Liver (tissue), 9 donors: ENCODE results near the gene HS6ST3. TPM values are rescaled to one million over a fixed set of nuclear protein-coding genes. Genes with fewer than 3 reads are reported as not detected.

Source experiments
- DNase-seq: peaks from one replicate; pipeline ENCODE4 v3.0.0-alpha.2; 2017; ENCODE audit warnings: low spot score
- H3K27ac ChIP-seq, 2 donors: one replicate each; pipeline ENCODE4 v1.7.0; 2013; ENCODE audit warnings: inconsistent platforms in 2 of 2, low read length in 2 of 2, control low read depth in 1 of 2, low read depth in 1 of 2, mild to moderate bottlenecking in 1 of 2
- H3K27me3 ChIP-seq, 4 donors: one replicate each; pipeline versions ENCODE4 v1.6.1 to v1.7.0; 2013; ENCODE audit warnings: low read length in 3 of 4, inconsistent platforms in 1 of 4, mild to moderate bottlenecking in 1 of 4, moderate library complexity in 1 of 4; ENCODE audit not compliant: control insufficient read depth in 4 of 4, insufficient read depth in 4 of 4
- H3K36me3 ChIP-seq, 4 donors: one replicate each; pipeline versions ENCODE4 v1.6.1 to v1.7.0; 2013; ENCODE audit warnings: low read length in 3 of 4, mild to moderate bottlenecking in 3 of 4, low read depth in 1 of 4, moderate library complexity in 1 of 4; ENCODE audit not compliant: control insufficient read depth in 4 of 4, insufficient read depth in 3 of 4
- H3K4me1 ChIP-seq, 4 donors: one replicate each; pipeline versions ENCODE4 v1.6.1 to v1.7.0; 2013; ENCODE audit warnings: low read length in 3 of 4, mild to moderate bottlenecking in 3 of 4, moderate library complexity in 1 of 4; ENCODE audit not compliant: control insufficient read depth in 4 of 4, insufficient read depth in 4 of 4
- H3K4me3 ChIP-seq, 3 donors: one replicate each; pipeline versions ENCODE4 v1.6.1 to v1.7.0; 2013; ENCODE audit warnings: low read length in 3 of 3, control low read depth in 1 of 3, low read depth in 1 of 3, mild to moderate bottlenecking in 1 of 3
- H3K9ac ChIP-seq, 2 donors: one replicate each; pipeline ENCODE4 v1.7.0; 2013; ENCODE audit warnings: low read length in 2 of 2, mild to moderate bottlenecking in 2 of 2, moderate library complexity in 2 of 2, control low read depth in 1 of 2, low read depth in 1 of 2
- H3K9me3 ChIP-seq, 4 donors: one replicate each; pipeline versions ENCODE4 v1.6.1 to v1.7.0; 2013; ENCODE audit warnings: low read length in 3 of 4; ENCODE audit not compliant: control insufficient read depth in 4 of 4
- CTCF ChIP-seq: fragments of 150-350 bp; IDR thresholded peaks from 2 replicates; pipeline ENCODE4 v1.5.1; 2017; ENCODE audit warnings: improper control_type of control experiment, low read depth, low read length; ENCODE audit not compliant: missing input control
- FOXA1 ChIP-seq: IDR thresholded peaks from 2 replicates; pipeline ENCODE4 v1.6.1; 2016; ENCODE audit warnings: antibody characterized with exemption
- FOXA2 ChIP-seq: IDR thresholded peaks from 2 replicates; pipeline ENCODE4 v1.6.1; 2016; ENCODE audit warnings: antibody characterized with exemption
- GABPA ChIP-seq, 2 donors: IDR thresholded peaks in 1 of 2; conservative IDR thresholded peaks in 1 of 2; 2 replicates each; pipeline ENCODE4 v1.6.1; 2016; ENCODE audit warnings: antibody characterized with exemption in 2 of 2, mild to moderate bottlenecking in 1 of 2, moderate library complexity in 1 of 2
- JUND ChIP-seq, 2 donors: IDR thresholded peaks; 2 replicates each; pipeline ENCODE4 v1.6.1; 2016; ENCODE audit warnings: antibody characterized with exemption in 2 of 2
- NR2F2 ChIP-seq: IDR thresholded peaks from 2 replicates; pipeline ENCODE4 v1.6.1; 2016; ENCODE audit warnings: antibody characterized with exemption
- RXRA ChIP-seq, 2 donors: IDR thresholded peaks; 2 replicates each; pipeline ENCODE4 v1.6.1; 2017 to 2018; ENCODE audit warnings: antibody characterized with exemption in 2 of 2, mild to moderate bottlenecking in 1 of 2
- SP1 ChIP-seq: IDR thresholded peaks from 2 replicates; pipeline ENCODE4 v1.6.1; 2018; ENCODE audit warnings: antibody characterized with exemption, mild to moderate bottlenecking
- TAF1 ChIP-seq: conservative IDR thresholded peaks from 2 replicates; pipeline ENCODE4 v1.6.1; 2016; ENCODE audit warnings: antibody characterized with exemption, mild to moderate bottlenecking
- WGBS: extraction: QIAGEN DNeasy Blood & Tissue Kit; methylation state at CpG from one replicate; pipeline ENCODE4 v1.1.7; 2013; 5-methylcytosine and 5-hydroxymethylcytosine counted together
- polyA plus RNA-seq, 2 donors: library from polyadenylated mRNA; stranded (reverse) in 1 of 2; unstranded in 1 of 2; fragments of 200-250 nt in 1 of 2; fragments of >200 nt in 1 of 2; fragmentation: Nextera tagmentation in 1 of 2; extraction: Ambion mirVana in 1 of 2; gene quantifications; one replicate each; pipeline versions ENCODE4 v1.2.1 to v1.2.3, GENCODE V29; 2013 to 2015
- total RNA-seq, 2 donors: library from RNA; depleted of rRNA; stranded (reverse); fragments of >200 nt; gene quantifications; one replicate each; pipeline ENCODE4 v1.2.3, GENCODE V29; 2014
- TF ChIP-seq, protein P1 (sequence below): IDR thresholded peaks from 2 replicates; pipeline ENCODE4 v1.6.1; 2016; ENCODE audit warnings: antibody characterized with exemption
- TF ChIP-seq, protein P2 (sequence below): IDR thresholded peaks from 2 replicates; pipeline ENCODE4 v1.6.1; 2016; ENCODE audit warnings: antibody characterized with exemption
- TF ChIP-seq, protein P3 (sequence below): IDR thresholded peaks from 2 replicates; pipeline ENCODE4 v1.6.1; 2016; ENCODE audit warnings: antibody characterized with exemption
- donor health status: healthy.
- donor health status: healthy.
- donor health status: healthy.
- donor health status: healthy.
- donor health status: healthy.

The HS6ST3 gene
- total and polyA plus RNA-seq, 4 donors = under 0.01 TPM; not detected in 3

DNA sequence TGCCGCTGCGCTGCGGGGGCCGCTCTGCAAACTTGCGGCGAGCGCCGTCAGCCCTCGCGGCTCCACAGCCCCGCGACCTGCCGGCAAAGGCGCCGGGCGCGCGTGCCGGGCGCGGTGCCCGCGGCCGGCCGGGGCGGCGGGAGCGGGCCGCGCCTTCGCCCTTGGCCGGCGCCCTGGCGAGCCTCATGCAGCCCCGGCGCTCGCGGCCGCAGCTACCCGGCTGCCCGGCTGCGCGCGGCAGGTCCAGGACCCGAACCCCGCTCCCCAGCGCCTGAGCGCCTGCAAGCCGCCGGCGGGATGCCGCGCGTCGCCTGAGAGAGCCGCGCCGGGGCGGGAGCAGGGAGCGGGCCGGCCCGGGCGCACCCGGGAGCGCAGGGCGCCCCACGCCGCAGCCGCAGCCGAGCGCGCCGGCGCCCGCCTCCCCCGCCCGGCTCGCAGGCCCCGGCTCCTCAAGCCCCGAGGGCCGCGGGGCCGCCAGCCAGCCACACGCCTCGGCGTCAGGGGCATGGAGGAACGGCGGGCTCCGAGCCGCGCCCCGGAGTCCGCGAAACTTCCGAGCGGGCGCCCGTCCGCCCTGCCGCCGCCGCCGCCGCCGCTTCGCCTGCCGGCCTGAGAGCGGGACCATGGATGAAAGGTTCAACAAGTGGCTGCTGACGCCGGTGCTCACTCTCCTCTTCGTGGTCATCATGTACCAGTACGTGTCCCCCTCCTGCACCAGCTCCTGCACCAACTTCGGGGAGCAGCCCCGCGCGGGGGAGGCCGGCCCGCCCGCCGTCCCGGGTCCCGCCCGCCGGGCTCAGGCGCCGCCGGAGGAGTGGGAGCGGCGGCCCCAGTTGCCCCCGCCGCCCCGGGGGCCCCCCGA is 564 bp downstream of the HS6ST3 start:
- H3K4me3 ChIP-seq = peak overlapping the region; percentile 58 to 65 (median 61)
- no peak overlapping the region for H3K27ac ChIP-seq
- H3K9me3 ChIP-seq = no peaks in the 10 kb centered on the region
- TF ChIP-seq CTCF (no peak), TAF1 (no peak), GABPA (IDR thresholded peaks at IDR 0.05 in 1 of 2, conservative IDR thresholded peaks at IDR 0.05 in 1 of 2) (no peak), SP1 (no peak), RXRA (IDR thresholded peaks at IDR 0.05) (no peak)
- peaks cover 10 to 20% (median 13%) of the 10 kb centered on the region in 4 donors for H3K4me1 ChIP-seq
- 1% methylated on average over 133 of the region's 133 CpGs for WGBS
- DNase-seq = no peak
- peaks cover 3 to 18% (median 14%) of the 10 kb centered on the region in 4 donors for H3K27me3 ChIP-seq
- no peak overlapping the region for H3K9ac ChIP-seq
- no peaks in the 10 kb centered on the region for H3K36me3 ChIP-seq

DNA sequence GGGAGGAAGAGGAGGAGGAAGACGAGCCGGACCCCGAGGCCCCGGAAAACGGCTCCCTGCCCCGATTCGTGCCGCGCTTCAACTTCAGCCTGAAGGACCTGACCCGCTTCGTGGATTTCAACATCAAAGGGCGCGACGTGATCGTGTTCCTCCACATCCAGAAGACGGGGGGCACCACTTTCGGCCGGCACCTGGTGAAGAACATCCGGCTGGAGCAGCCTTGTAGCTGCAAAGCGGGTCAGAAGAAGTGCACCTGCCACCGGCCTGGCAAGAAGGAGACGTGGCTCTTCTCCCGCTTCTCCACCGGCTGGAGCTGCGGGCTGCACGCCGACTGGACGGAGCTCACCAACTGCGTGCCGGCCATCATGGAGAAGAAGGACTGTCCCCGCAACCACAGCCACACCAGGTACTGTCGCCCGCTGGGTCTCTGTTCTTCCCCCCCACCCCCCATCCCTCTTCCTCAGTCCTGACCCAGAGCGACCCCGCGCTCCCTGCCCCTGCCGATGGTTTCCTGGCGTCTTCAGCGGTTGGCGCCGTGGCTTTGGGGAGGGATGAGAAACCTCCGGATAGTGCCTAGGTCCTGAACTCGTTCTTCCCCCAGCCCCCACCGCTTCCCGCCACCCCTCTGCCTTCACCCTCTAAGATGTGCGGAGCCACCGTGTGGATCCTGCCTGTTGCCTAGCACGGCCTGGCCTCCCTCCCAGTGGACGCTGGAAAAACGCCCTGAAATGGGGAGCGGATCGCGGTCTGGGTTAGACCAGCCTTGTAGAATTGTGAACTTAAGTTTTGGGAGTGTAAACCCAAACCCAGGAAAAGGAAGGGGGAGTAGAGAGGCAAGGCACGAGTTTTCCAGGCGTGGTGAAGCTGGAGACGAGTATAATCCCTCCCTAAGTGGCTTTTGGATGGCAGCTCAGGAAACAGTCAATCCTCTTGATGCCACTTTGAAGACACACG is 1.5 kb downstream of the HS6ST3 start:
- Histone ChIP-seq H3K36me3 (no peaks in the 10 kb centered on the region), H3K27ac (no peak overlapping the region), H3K9me3 (no peaks in the 10 kb centered on the region), H3K4me1 (peaks cover 10 to 20% (median 13%) of the 10 kb centered on the region in 4 donors), H3K9ac (no peak overlapping the region), H3K4me3 (peak overlapping the region in 1 of 3 donors; percentile 65), H3K27me3 (peaks cover 3 to 18% (median 14%) of the 10 kb centered on the region in 4 donors)
- 4% methylated on average over 57 of the region's 57 CpGs for WGBS
- DNase-seq = no peak
- TF ChIP-seq RXRA (IDR thresholded peaks at IDR 0.05) (no peak), FOXA2 (no peak), NR2F2 (no peak), JUND (IDR thresholded peaks at IDR 0.05) (no peak), FOXA1 (no peak), SP1 (no peak)
- TF ChIP-seq, protein P1, sequence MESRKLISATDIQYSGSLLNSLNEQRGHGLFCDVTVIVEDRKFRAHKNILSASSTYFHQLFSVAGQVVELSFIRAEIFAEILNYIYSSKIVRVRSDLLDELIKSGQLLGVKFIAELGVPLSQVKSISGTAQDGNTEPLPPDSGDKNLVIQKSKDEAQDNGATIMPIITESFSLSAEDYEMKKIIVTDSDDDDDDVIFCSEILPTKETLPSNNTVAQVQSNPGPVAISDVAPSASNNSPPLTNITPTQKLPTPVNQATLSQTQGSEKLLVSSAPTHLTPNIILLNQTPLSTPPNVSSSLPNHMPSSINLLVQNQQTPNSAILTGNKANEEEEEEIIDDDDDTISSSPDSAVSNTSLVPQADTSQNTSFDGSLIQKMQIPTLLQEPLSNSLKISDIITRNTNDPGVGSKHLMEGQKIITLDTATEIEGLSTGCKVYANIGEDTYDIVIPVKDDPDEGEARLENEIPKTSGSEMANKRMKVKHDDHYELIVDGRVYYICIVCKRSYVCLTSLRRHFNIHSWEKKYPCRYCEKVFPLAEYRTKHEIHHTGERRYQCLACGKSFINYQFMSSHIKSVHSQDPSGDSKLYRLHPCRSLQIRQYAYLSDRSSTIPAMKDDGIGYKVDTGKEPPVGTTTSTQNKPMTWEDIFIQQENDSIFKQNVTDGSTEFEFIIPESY = no peak
- TF ChIP-seq, protein P2, sequence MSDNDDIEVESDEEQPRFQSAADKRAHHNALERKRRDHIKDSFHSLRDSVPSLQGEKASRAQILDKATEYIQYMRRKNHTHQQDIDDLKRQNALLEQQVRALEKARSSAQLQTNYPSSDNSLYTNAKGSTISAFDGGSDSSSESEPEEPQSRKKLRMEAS = no peak
- TF ChIP-seq, protein P3, sequence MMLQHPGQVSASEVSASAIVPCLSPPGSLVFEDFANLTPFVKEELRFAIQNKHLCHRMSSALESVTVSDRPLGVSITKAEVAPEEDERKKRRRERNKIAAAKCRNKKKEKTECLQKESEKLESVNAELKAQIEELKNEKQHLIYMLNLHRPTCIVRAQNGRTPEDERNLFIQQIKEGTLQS = no peak
